OCI-LY7 (cell line): ENCODE data around the gene RUNX1. TPM values are rescaled to one million over a fixed set of nuclear protein-coding genes. Genes with fewer than 3 reads are reported as not detected.

Experiments used
- BruUV-seq: library from RNA; stranded (reverse); fragments of 400-500 nt; replicated peaks from 2 replicates; lab custom pipeline; 2021; lab: Mats Ljungman, UMichigan
- CTCF ChIA-PET: fragments of 300-600 bp; sonication (Branson Sonifier 250); formaldehyde crosslinking; loops from one replicate; lab custom pipeline; 2022; ENCODE audit warnings: antibody characterized with exemption; ENCODE audit not compliant: unreplicated experiment; lab: Charles Lee
- POLR2A ChIA-PET: fragments of 300-600 bp; sonication (Branson Sonifier 250); formaldehyde crosslinking; loops from one replicate; lab custom pipeline; 2022; ENCODE audit warnings: antibody characterized with exemption; lab: Charles Lee
- DNase-seq: peaks from one replicate; pipeline ENCODE4 v3.0.0-alpha.2; 2015; ENCODE audit warnings: low spot score
- H2AFZ ChIP-seq: fragments of 200-600 bp; sonication (generic), shearing (Covaris generic); 2 replicates; pipeline ENCODE4 v1.6.1; 2014; ENCODE audit warnings: mild to moderate bottlenecking, antibody characterized with exemption, low read length, moderate library complexity
- H3K27ac ChIP-seq: fragments of 200-600 bp; sonication (generic); 2 replicates; pipeline ENCODE4 v1.5.1; 2014; ENCODE audit warnings: mixed run types, low read depth, mild to moderate bottlenecking, moderate library complexity, low read length, inconsistent platforms; ENCODE audit not compliant: poor library complexity, severe bottlenecking
- H3K36me3 ChIP-seq: fragments of 200-600 bp; sonication (generic); 2 replicates; pipeline ENCODE4 v1.6.1; 2014; ENCODE audit warnings: mild to moderate bottlenecking, antibody characterized with exemption, low read length, moderate library complexity, mixed read lengths; ENCODE audit not compliant: insufficient read depth
- H3K4me1 ChIP-seq: fragments of 200-600 bp; sonication (generic); 2 replicates; pipeline ENCODE4 v1.5.1; 2014; ENCODE audit warnings: mild to moderate bottlenecking, low read length; ENCODE audit not compliant: insufficient read depth, poor library complexity, severe bottlenecking
- H3K4me2 ChIP-seq: fragments of 200-600 bp; sonication (generic); 2 replicates; pipeline ENCODE4 v1.6.1; 2014; ENCODE audit warnings: mild to moderate bottlenecking, low read length
- H3K4me3 ChIP-seq: fragments of 200-600 bp; sonication (generic); 2 replicates; pipeline ENCODE4 v1.5.1; 2014; ENCODE audit warnings: mild to moderate bottlenecking, low read depth, low read length; ENCODE audit not compliant: poor library complexity, severe bottlenecking
- H3K79me2 ChIP-seq: fragments of 200-600 bp; sonication (generic); 2 replicates; pipeline ENCODE4 v1.6.1; 2016; ENCODE audit warnings: low read depth, mild to moderate bottlenecking, low read length, moderate library complexity, mixed read lengths; ENCODE audit not compliant: insufficient read depth
- H3K9me2 ChIP-seq: fragments of 200-600 bp; sonication (generic); 2 replicates; pipeline ENCODE4 v1.6.1; 2016; ENCODE audit warnings: mild to moderate bottlenecking, low read length, mixed read lengths; ENCODE audit not compliant: insufficient read depth
- H3K9me3 ChIP-seq: fragments of 200-600 bp; sonication (generic); 2 replicates; pipeline ENCODE4 v1.6.1; 2014; ENCODE audit warnings: mild to moderate bottlenecking, mixed run types, low read length, mixed read lengths
- H4K20me1 ChIP-seq: fragments of 200-600 bp; sonication (generic); 2 replicates; pipeline ENCODE4 v1.6.1; 2014; ENCODE audit warnings: mild to moderate bottlenecking, antibody characterized with exemption, low read length, moderate library complexity, mixed read lengths; ENCODE audit not compliant: insufficient read depth
- EZH2phosphoT487 ChIP-seq: fragments of 200-600 bp; sonication (generic); IDR thresholded peaks from 2 replicates; pipeline ENCODE4 v1.6.1; 2018; ENCODE audit warnings: low read depth, borderline replicate concordance, mild to moderate bottlenecking, mixed run types, antibody characterized with exemption, low read length, moderate library complexity, mixed read lengths
- intact Hi-C: fragments of 100-400 bp; cut with micrococcal nuclease; formaldehyde crosslinking; loops from one replicate; pipeline ENCODE4 v1.10.0; 2022; ENCODE audit not compliant: unreplicated experiment
- total RNA-seq, 2 experiments: library from RNA; depleted of rRNA in 1 of 2; stranded (reverse); fragments of >200 nt in 1 of 2; shearing (Covaris generic) in 1 of 2; gene quantifications; 2 replicates each; pipeline ENCODE4 v1.2.3, GENCODE V29; 2014 to 2022
- TF ChIP-seq, protein P1 (sequence below): fragments of 200-600 bp; sonication (generic); conservative IDR thresholded peaks from 2 replicates; pipeline ENCODE4 v1.5.1; 2014; ENCODE audit warnings: mild to moderate bottlenecking, antibody characterized with exemption, low read length, moderate library complexity, mixed read lengths

Gene RUNX1
- total RNA-seq, 2 experiments from 2014 or later = 30.5 to 40.8 TPM

- Histone ChIP-seq H3K36me3 (peaks cover 23% of the 10 kb centered on the region; the same call in 1 of the 2 replicates), H3K4me1 (peaks cover 21% of the 10 kb centered on the region), H3K9me3 (no peaks in the 10 kb centered on the region), H3K27ac (no peak overlapping the region), H3K9me2 (no peaks in the 10 kb centered on the region), H4K20me1 (no peaks in the 10 kb centered on the region), H3K4me3 (no peak overlapping the region), H3K79me2 (no peaks in the 10 kb centered on the region), H3K4me2 (peak overlapping the region; percentile 34; the same call in 1 of the 2 replicates), H2AFZ (no peak overlapping the region)
- TF ChIP-seq, protein P1, sequence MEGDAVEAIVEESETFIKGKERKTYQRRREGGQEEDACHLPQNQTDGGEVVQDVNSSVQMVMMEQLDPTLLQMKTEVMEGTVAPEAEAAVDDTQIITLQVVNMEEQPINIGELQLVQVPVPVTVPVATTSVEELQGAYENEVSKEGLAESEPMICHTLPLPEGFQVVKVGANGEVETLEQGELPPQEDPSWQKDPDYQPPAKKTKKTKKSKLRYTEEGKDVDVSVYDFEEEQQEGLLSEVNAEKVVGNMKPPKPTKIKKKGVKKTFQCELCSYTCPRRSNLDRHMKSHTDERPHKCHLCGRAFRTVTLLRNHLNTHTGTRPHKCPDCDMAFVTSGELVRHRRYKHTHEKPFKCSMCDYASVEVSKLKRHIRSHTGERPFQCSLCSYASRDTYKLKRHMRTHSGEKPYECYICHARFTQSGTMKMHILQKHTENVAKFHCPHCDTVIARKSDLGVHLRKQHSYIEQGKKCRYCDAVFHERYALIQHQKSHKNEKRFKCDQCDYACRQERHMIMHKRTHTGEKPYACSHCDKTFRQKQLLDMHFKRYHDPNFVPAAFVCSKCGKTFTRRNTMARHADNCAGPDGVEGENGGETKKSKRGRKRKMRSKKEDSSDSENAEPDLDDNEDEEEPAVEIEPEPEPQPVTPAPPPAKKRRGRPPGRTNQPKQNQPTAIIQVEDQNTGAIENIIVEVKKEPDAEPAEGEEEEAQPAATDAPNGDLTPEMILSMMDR = no peak
- no peak for TF ChIP-seq EZH2phosphoT487
- peak; percentile 32 for DNase-seq
- BruUV-seq = no TSS peak
- ChIA-PET CTCF (no interaction called here), POLR2A (interaction anchor here (0.6 kb wide), 1 partner anchor 1182 kb away, joined by 4 read pairs; no protein-coding TSS in a partner anchor)
- intact Hi-C loops = no loop called here
Measured at GRCh38 chr21:34844924-34845238, 204.2 kb downstream of the RUNX1 start.

GRCh38 chr21:34844013-34844923 is 204.8 kb downstream of the RUNX1 start:
- no peaks in the 10 kb centered on the region for H3K9me2 ChIP-seq
- H3K4me2 ChIP-seq = peak overlapping the region; percentile 34; the same call in 1 of the 2 replicates
- ChIA-PET CTCF (no interaction called here), POLR2A (no interaction called here)
- H3K4me3 ChIP-seq = no peak overlapping the region
- TF ChIP-seq, protein P1 = no peak
- TF ChIP-seq EZH2phosphoT487 = no peak
- H4K20me1 ChIP-seq = no peaks in the 10 kb centered on the region
- H3K36me3 ChIP-seq = peaks cover 24% of the 10 kb centered on the region; the same call in 1 of the 2 replicates
- no peaks in the 10 kb centered on the region for H3K9me3 ChIP-seq
- BruUV-seq = no TSS peak
- no peak for DNase-seq
- intact Hi-C loops = no loop called here
- no peak overlapping the region for H2AFZ ChIP-seq
- peaks cover 21% of the 10 kb centered on the region for H3K4me1 ChIP-seq
- H3K27ac ChIP-seq = no peak overlapping the region
- no peaks in the 10 kb centered on the region for H3K79me2 ChIP-seq

DNA sequence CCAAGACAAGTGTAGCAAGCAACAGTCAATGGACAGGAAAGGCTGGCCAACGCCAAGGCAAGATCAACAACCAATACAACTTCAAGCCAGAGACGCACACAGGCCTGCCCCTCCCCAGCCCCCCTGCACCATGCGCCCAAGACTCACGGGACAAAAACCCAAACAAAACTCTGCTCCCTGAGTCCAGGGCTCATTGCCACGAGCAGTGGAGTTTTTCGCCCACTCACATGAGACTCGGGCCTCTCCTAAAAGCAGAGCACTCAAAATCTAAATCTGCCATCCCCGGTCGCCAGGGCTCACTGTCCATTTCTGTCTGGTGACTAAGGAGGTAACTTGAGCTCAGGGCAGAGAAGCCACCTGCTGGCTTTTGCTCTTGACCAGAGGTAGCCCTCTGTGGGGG is 205.5 kb downstream of the RUNX1 start:
- DNase-seq = no peak
- TF ChIP-seq, protein P1 = no peak
- peaks cover 21% of the 10 kb centered on the region for H3K4me1 ChIP-seq
- H4K20me1 ChIP-seq = no peaks in the 10 kb centered on the region
- H3K79me2 ChIP-seq = no peaks in the 10 kb centered on the region
- no peak overlapping the region for H3K4me3 ChIP-seq
- BruUV-seq = no TSS peak
- POLR2A ChIA-PET = no interaction called here
- H3K36me3 ChIP-seq = peaks cover 24% of the 10 kb centered on the region; the same call in 1 of the 2 replicates
- intact Hi-C loops = no loop called here
- CTCF ChIA-PET = no interaction called here
- H2AFZ ChIP-seq = no peak overlapping the region
- H3K4me2 ChIP-seq = no peak overlapping the region
- no peaks in the 10 kb centered on the region for H3K9me2 ChIP-seq
- H3K27ac ChIP-seq = no peak overlapping the region
- H3K9me3 ChIP-seq = no peaks in the 10 kb centered on the region
